Right kidney (tissue), 9 donors: ENCODE data around the gene B3GALT2.
"Not testable (repeated sequence)": the region's sequence is repeated elsewhere in the genome, so short reads cannot be mapped to it uniquely, and the experiment has no call there.

Experiments
- DNase-seq: peaks from one replicate; pipeline ENCODE4 v3.0.0-alpha.2; 2016
- long read RNA-seq, 8 donors: transcript quantifications; one replicate each; lab custom pipeline, GENCODE V29; 2026

The B3GALT2 gene, protein sequence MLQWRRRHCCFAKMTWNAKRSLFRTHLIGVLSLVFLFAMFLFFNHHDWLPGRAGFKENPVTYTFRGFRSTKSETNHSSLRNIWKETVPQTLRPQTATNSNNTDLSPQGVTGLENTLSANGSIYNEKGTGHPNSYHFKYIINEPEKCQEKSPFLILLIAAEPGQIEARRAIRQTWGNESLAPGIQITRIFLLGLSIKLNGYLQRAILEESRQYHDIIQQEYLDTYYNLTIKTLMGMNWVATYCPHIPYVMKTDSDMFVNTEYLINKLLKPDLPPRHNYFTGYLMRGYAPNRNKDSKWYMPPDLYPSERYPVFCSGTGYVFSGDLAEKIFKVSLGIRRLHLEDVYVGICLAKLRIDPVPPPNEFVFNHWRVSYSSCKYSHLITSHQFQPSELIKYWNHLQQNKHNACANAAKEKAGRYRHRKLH
- long read RNA-seq, donor 1, transcript B3GALT2-201 (2 exons, 3,274 nt) = major isoform, 7 of 7 reads
- long read RNA-seq, donor 1, partial matches to known transcripts = 0 of 7 reads
- long read RNA-seq, donor 1, other reads (novel, unspliced or antisense) = 0 of 7 reads
- long read RNA-seq, donor 2, partial matches to known transcripts = 0 of 3 reads
- long read RNA-seq, donor 2, other reads (novel, unspliced or antisense) = 0 of 3 reads
- long read RNA-seq, donor 3, partial matches to known transcripts = 0 of 4 reads
- long read RNA-seq, donor 3, other reads (novel, unspliced or antisense) = 0 of 4 reads
- long read RNA-seq, donor 4, transcript B3GALT2-201 (2 exons, 3,274 nt) = major isoform, 8 of 8 reads
- long read RNA-seq, donor 4, partial matches to known transcripts = 0 of 8 reads
- long read RNA-seq, donor 4, other reads (novel, unspliced or antisense) = 0 of 8 reads
- long read RNA-seq, donor 5, partial matches to known transcripts = 0 of 4 reads
- long read RNA-seq, donor 5, other reads (novel, unspliced or antisense) = 0 of 4 reads
- long read RNA-seq, donor 6, partial matches to known transcripts = 0 of 3 reads
- long read RNA-seq, donor 6, other reads (novel, unspliced or antisense) = 0 of 3 reads
- long read RNA-seq, donor 7, partial matches to known transcripts = 0 of 1 reads
- long read RNA-seq, donor 7, other reads (novel, unspliced or antisense) = 0 of 1 reads
- long read RNA-seq, donor 8, transcript B3GALT2-201 (2 exons, 3,274 nt) = major isoform, 6 of 6 reads
- long read RNA-seq, donor 8, partial matches to known transcripts = 0 of 6 reads
- long read RNA-seq, donor 8, other reads (novel, unspliced or antisense) = 0 of 6 reads

DNA sequence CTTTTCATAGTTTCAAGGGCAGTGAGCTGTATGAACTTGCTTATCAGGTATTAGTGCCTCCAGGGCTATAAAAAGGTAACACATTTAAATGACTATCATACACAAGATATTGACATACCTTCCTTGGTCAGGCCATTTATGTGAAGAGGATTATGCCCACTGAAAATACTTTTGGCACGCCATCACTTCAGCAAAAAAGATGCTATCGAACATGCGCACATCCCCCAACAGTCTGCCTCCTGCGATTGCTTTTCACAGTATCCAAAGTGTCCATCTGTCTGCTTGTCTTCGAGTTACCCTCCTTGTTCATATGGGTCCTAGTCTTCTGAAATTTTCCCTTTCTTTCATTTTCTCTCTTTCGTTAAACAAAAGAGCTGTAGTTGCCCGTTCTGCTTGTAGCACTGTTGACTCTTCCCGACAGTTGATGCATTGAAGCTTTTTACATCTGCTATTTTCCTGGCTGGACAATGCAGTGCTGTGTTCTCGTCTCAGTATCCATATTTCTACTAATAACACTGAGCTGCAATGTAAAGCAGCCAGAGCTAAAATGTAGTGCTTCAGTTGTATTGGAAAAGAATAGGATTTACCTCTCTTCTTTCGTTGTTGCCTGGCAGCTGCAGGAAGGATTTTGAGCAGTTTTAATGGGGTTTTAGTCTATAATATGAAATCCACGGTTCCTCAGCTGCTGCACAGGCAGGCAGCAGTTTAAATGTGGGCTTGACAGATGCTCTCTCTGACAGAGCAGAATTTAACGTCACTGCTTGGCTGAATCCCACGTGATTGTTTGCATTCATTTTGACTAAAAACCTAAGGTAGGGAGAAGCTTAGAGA is at the start of gene B3GALT2:
Gene B3GALT2, minus strand, starts transcription at position 713 of the 831 bp plus-strand sequence. CDS start 5,051 bp downstream, outside the sequence.
- DNase-seq = peak; percentile 39

- no peak for DNase-seq
Observed at GRCh38 chr1:193234530-193234929, 48.1 kb upstream of the B3GALT2 start.

DNA sequence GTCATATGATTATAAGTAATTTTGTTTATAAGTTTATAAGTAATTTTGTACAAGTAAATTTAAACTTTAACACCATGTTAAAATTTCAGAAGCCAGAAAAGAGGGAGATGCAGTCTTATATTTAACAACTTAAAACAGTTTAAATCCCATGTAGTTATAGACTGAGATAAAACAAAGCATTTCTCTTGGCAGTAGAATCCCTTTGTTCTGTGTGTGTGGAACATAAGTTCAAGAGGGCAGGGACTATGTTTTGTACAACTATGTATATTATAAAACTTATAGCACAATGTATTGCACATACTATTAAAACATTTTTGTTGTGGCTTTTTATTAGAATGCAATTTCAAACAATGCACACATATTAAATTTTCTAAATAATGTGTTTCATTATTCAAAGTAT is 44.7 kb upstream of the B3GALT2 start:
- not testable (repeated sequence) for DNase-seq

- DNase-seq = no peak
Observed at GRCh38 chr1:193229136-193229535, 42.7 kb upstream of the B3GALT2 start.

GRCh38 chr1:193222056-193222615 is 35.7 kb upstream of the B3GALT2 start:
- no peak for DNase-seq

DNA sequence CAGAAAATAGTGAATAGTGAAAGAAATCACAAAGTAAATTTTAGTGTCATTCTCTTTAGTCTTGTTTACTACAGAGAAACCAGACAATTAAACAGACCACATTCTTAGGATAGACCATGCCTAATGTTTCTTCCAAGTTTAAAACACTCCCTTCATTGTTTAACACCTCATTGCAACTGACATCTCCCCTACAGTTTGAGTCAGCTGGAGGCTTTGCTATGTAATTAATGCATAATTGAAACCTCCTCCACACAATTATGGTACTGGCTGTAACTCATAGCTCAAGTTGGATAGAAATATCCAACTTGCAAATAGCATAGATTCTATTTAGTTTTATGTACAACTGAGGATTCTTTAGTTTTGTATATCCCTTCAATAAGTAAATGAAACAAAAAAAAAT is 35.2 kb upstream of the B3GALT2 start:
- no peak for DNase-seq

GRCh38 chr1:193219391-193219790 is 33.0 kb upstream of the B3GALT2 start:
- no peak for DNase-seq

DNA sequence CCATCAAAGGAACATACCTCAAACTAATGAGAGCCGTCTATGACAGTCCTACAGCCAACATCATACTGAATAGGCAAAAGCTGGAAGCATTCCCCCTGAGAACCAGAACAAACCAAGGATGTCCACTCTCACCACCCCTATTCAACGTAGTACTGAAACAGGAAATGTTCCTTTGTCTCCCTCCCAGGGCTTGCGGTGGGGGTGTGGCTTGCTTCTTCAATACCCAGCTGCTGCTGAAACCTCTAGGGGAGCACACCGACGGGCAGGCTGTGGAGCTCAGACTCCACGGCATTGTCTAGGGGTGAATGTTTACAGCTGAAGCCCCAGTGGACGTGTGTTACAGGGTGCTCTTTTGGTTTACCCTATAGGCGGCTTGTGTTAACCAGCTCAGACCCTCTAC is 30.5 kb upstream of the B3GALT2 start:
- no peak for DNase-seq

DNA sequence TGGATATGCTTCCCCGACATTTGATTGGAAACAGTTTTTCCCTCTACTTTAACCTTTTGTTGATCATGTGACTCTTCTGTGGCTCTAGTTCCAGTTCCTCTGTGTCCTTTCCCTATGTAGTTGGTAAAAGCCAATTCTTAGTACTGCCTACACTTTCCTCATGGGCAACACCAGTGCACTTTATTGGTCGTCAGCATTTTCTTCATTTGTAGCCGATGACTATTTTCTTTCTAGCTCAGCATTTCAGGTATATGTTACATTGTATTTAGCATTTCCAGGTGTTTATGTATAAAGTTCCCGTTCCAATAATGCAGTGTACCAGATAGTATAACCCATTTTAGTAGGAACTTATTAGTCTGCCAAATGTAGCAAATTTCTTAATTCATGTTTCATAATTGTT is 27.6 kb upstream of the B3GALT2 start:
- no peak for DNase-seq

DNA sequence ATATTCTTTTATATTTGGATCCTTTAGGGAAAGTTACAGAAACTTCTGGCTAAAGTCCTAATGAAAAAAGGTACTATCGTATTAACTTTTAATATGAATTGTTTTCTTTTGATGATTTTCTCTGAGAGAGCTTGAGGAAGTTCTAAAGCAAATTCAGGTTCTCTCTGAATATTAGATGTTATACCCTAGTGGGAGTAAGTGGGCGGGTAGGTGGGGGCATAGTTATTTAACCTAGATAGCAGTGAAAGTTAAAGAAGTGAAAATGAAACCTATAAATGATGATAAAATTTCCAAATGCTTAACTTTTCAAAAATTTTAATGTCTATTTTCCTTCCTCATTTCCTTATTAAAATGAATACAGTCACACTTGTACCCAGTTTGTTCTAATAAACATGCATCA is 26.2 kb upstream of the B3GALT2 start:
- DNase-seq = no peak

GRCh38 chr1:193211539-193211938 is 25.1 kb upstream of the B3GALT2 start:
- no peak for DNase-seq

DNA sequence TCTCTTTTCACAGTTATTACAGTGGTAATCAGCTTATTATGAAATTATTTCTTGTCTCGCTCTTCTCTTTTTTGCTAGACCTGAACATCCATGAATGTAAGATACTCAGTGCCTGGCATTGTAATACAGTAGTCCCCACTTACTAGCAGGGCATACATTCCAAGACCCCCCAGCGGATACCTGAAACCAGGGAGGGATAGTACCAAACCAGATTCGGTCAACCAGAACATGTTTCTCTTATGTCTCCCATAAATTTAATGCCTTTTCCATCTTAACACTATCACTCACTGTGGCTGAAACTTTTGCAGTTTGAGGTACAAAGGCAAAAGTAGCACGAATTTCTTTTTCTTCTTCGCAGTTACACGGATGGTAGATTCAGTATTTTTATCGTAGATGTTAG is 24.6 kb upstream of the B3GALT2 start:
- no peak for DNase-seq

DNA sequence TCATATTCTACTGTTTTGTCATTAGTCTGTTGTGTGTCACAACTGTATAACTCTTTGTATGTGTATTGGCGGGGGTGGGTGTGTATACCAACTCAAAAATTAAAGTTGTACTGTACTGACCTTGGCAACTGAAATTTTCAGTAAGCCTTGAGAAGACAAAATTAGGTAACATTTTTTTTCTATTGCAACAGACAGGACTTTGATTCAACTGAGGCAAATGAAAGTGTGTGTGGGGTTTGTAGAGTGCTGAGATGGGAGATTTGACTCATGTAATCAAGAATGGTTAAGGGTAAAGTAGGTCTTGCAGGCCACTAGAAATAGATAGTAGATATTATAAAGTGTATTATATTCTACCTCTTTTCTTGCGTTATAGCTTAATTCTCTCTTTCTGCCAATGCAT is 14.6 kb upstream of the B3GALT2 start:
- DNase-seq = no peak

- no peak for DNase-seq
Observed at GRCh38 chr1:193199940-193200339, 13.5 kb upstream of the B3GALT2 start.

DNA sequence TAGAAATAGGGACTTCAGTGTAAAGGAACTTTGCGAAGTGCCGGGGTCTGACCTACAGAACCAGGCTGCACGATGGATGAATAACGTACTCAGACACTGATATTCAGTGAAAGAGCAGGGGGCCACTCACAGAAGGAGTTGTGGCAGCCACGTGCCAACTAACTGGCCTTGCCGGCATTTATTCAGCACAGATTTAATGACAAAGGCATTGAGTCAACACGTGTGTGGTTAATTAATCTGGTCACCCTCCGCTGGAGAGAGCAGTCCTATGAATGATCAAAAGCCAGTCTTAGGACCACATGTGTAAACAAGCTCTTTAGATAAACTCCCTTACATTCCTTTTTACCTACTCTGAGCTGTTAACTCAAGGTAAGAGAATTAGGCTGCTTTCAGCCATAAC is 6.2 kb upstream of the B3GALT2 start:
- DNase-seq = no peak

DNA sequence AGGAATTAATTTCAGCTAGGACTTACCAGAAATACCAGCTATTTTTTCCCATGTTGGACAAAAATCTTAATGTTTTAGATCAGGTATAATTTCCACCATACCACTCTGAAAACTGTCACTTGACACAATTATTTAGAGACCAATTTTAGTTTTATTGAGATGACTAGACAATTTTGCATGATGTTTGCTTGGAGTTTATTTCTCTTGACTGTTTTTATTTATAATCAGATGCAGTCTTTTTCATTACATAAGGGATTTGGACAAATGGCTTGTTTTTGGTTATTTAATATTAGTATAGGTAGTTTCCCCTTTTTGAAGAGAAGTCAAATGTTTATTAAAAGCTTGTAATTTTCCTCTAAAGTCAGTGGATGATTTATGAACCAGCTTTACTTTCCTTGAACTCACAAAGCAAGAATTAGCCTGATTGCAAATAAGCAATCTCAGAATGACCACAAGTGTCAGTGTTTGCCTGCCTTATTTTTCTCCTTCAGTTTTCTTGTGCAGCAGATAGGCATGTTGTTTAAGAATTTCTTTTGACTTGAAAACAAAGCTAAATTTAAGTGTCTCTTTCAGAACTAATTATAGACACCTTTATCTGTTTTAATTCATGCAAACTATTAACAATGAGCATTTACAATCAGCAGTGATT is 3.8 kb upstream of the B3GALT2 start:
- no peak for DNase-seq

- DNase-seq = no peak
Observed at GRCh38 chr1:193189442-193190095, 3.2 kb upstream of the B3GALT2 start.

DNA sequence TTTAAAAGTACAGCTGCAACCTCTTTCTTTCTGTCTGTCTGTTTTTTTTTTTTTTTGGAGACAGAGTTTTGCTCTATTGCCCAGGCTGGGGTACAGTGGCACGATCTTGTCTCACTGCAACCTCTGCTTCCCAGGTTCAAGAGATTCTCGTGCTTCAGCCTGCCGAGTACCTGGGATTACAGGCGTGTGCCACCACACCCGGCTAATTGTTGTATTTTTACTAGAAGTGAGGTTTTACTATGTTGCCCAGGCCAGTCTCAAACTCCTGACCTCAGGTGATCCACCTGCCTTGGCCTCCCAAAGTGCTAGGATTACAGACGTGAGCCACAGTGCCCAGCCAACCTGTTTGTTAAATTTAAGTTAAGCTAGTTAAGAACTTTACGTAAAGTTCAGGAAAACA is 2.5 kb upstream of the B3GALT2 start:
- DNase-seq = not testable (repeated sequence)

- DNase-seq = no peak
Observed at GRCh38 chr1:193187114-193187513, 701 bp upstream of the B3GALT2 start.

DNA sequence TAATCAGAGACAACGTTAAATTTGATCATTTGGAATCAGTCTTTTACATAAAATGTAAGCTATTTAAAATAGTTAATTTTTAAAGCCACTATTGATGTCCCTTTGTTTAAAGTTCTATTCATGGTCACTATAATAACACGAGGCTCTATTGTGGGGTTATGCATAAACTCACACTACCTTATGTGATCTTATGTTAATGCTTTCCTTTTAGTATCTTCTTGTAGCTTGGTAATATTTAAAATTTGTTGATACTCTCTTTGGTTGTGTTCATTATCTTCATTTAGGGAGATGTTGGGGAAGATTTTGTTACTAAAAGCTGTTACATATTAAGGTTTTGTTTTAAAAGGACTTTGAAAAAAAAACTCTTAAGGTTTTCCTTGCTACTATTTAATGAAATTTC is 1.2 kb downstream of the B3GALT2 start:
- no peak for DNase-seq
